C4-2B (cell line): ENCODE measurements around the gene LDB2.

Source experiments
- H3K27ac ChIP-seq: fragments of 450-650 bp; 2 replicates; pipeline ENCODE4 v1.5.1; 2017
- CTCF ChIP-seq: fragments of 450-650 bp; conservative IDR thresholded peaks from 2 replicates; pipeline ENCODE4 v1.5.1; 2017; ENCODE audit warnings: mild to moderate bottlenecking
- ZFX ChIP-seq: fragments of 450-650 bp; IDR thresholded peaks from 2 replicates; pipeline ENCODE4 v1.6.1; 2017

LDB2 gene

GRCh38 chr4:16457944-16458343 lies 440.5 kb downstream of the LDB2 start:
- TF ChIP-seq CTCF (no peak), ZFX (no peak)
- H3K27ac ChIP-seq = no peak overlapping the region
